HG02798 (cell line): ENCODE data around the gene PNRC2.

ENCODE experiments used
- ATAC-seq: cut with Tn5 transposase; IDR thresholded peaks from one replicate; pipeline ENCODE4 v1.9.1; 2021; ENCODE audit warnings: mild to moderate bottlenecking; ENCODE audit not compliant: unreplicated experiment, poor library complexity

PNRC2 gene, protein sequence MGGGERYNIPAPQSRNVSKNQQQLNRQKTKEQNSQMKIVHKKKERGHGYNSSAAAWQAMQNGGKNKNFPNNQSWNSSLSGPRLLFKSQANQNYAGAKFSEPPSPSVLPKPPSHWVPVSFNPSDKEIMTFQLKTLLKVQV

GRCh38 chr1:23959461-23960290 lies at the start of gene PNRC2:
TSS of gene PNRC2 (plus strand) at chr1:23959828. CDS start at chr1:23961458, 1,630 bp downstream.
- ATAC-seq: peak; percentile 87

DNA sequence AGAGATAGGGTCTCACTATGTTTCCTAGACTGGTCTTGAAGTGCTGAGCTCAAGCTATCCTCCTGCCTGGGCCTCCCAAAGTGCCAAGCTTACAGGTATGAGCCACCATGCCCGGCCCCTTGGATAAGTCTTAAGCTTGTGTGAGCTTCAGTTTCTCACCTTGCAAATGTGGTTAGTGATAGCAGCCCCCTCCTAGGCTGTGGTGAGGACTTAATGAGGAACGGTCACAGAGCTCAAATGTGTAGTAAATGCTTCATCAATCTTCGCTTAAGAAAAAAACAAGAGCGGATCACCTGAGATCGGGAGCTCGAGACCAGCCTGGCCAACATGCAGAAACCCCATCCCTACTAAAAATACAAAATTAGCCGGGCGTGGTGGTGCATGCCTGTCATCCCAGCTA lies 49.5 kb upstream of the PNRC2 start:
- ATAC-seq: no peak

- peak; percentile 23 for ATAC-seq
These were observed 48.9 kb upstream of the PNRC2 start for GRCh38 chr1:23910553-23911246.

DNA sequence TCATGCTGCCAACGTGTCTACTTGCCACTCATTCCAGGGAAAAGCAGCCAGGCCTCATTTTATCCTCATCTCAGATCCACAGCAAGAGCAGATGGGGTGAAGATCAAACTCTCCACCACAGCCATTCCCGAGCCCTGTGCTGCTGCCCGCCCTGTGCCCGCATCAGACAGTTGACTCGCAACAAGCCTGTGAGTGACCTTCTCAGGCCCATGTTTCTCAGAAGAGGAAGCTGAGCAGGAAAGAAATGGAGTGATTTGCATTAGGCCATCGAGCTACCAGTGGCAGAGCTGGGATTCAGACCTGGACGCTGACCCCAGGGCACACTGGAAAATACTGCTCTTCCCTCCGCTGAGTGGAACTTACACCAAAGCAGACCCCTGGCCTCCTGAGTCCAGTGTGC lies 47.7 kb upstream of the PNRC2 start:
- no peak for ATAC-seq

DNA sequence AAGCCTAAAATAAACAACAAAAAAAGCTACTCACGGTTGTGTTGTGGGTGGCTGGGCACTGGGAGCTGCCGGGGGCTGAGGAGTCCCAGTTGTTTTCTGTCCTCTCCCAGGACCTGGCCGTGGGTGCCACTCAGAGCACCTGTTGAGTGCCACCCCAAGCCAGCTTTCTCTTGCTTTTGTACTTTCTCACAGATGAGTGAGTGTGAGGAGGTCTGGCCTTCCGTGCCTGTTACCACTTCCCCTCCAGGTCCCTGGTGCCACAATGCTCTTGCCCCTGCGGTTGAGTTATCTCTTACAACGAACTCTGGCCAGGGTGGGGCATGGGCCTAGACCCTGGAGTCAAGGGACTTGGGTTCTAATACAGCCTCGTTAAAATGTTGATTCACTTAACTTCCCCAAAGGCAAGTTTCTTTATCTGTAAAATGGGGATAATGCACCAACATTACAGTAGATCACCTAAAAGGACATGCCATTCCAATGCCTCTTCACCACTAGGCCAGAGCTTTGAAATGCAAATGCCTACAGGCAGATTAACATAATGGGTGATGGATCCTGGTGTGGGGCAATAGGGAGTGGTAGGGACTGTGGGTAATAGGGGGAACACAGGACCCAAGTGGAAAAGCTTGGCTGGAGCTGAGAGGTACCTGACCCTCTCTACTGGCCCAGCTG lies 46.3 kb upstream of the PNRC2 start, which contains the start of gene CNR2:
TSS of gene CNR2 (minus strand) at position 151 of the 669 bp plus-strand sequence. CDS start 37,745 bp downstream, outside the sequence.
- ATAC-seq: no peak

- ATAC-seq: no peak
These were observed 44.7 kb upstream of the PNRC2 start for GRCh38 chr1:23914921-23915320.

- no peak for ATAC-seq
These were observed 44.2 kb upstream of the PNRC2 start for GRCh38 chr1:23915466-23915865.

DNA sequence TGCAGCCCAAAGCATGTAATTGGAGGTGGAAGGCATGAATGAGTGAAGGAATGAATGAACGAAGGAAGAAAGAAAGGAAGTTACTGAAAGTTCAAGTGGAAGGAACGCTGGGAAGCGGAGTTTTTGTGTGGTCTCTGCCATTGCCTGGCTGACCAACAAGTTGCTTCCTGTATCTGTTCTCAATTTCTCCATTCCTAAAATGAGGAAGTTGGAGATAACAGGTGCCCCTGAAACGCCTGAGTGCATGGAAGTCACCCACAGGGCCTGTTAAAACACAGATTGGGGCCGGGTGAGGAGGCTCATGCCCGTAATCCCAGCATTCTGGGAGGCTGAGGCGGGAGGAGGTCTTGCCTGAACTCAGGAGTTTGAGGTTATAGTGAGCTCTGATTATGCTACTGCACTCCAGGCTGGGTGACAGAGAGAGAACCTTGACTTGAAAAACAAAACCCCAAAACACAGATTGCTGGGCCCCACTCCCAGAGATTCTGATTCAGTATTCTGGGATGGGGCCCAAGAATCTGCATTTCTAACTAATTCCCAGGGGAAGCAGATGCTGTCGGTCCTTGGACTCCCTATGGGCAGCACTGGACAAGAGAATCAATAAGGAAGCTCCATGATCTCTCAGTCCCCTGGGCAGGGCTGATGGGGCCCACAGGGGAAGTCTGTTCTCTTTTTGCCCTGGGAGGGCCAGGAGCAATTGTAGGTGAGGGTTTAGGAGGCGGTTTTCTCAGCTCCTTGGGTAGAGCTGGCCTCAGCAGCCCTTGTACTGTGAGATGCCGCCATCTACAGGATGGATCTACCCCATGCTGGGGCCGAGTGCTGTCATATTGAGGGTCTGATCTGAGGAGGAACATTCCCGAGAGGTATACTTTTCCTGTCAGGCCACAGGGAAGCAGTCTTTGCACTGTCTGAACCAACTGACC lies 43.2 kb upstream of the PNRC2 start:
- ATAC-seq: peak; percentile 73

- ATAC-seq: no peak
These were observed 37.2 kb upstream of the PNRC2 start for GRCh38 chr1:23922321-23922943.

DNA sequence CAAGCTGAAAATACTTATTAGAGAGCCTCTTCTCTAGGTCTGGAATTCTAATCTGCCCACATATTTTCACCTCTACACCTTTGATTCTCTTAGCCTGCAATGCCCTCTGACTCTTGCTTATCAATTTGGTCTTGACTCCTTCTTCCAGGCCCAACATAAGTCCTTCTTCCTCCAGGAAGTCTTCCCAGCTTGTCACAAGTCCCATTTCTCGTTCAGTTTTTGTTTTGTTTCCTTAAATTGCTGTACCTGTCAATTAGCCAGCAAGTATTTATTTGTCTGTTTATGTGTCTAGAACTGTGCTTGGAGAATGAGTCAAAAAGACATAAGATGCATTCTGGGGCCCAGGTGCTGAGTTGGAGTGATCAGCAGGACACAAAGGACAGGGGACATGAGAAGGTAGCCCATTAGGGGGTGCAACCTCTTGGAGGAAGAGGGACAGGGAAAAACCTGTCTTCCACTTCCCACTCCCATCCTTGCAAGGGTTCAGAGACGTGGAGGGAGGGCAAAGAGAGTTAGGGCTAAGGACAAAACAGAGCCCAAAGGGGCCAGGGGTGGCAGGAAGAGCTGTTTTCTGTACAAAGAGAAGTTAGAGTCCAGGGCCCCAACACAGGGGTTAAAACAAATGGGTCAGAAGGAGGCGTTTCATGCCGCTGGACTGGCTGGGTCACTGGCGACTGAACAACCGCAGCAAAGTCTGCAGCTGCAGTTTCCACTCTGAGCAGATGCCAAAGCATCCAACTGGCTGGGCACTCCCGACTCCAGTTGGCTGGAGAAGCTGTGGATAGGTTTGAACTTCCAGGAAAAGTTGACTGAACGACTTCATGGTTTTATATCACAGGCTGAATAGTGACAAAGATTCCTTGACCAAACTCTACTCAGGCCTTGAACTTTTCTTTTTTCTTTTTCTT lies 35.8 kb upstream of the PNRC2 start:
- no peak for ATAC-seq

- ATAC-seq: no peak
These were observed 35.0 kb upstream of the PNRC2 start for GRCh38 chr1:23924601-23925000.

DNA sequence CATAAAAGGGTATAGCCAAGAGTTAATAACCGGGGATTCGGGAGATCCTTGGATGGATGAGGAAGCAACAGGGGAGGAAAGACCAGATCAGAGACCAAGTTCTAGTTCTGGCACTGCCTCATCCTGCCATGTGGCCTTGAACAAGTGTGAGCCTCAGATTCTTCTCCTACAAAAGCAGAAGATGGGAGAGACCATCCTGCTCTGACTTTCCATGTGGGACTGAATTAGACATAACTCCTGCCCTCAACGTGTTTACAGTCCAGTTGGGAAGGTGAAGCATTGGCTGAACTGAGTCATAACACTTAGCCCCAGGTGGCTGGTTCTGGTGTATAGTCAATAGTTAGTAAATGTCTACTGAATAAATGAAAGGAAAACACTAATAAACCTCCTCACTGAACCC lies 34.3 kb upstream of the PNRC2 start:
- no peak for ATAC-seq

DNA sequence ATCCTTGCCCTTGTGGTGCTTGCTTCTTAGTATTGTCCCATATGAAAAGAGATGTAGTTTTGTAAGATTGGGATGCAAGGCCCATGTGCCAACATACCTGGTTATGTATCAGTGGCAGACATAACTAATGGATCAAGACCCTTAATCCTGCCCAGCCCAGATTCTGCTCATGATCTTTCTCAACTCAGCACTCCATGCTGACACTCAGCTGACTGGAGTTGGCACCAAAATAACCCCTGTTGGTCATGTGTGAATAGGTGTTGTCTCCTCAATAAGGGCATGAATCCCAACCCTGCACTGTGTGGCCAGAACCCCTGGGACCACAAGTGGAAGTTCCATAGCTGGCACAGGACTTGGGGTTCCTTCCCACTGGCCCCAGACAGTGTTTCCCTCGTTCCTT lies 32.5 kb upstream of the PNRC2 start:
- no peak for ATAC-seq

- ATAC-seq: no peak
These were observed 30.8 kb upstream of the PNRC2 start for GRCh38 chr1:23928789-23929188.

- ATAC-seq: no peak
These were observed 29.4 kb upstream of the PNRC2 start for GRCh38 chr1:23930270-23930669.

- ATAC-seq: no peak
These were observed 28.7 kb upstream of the PNRC2 start for GRCh38 chr1:23930861-23931490.

- ATAC-seq: no peak
These were observed 28.1 kb upstream of the PNRC2 start for GRCh38 chr1:23931491-23931880.
